Posterior vena cava (tissue), 2 donors: ENCODE measurements around the gene NONO. TPM values are rescaled to one million over a fixed set of nuclear protein-coding genes. Genes with fewer than 3 reads are reported as not detected.
"Not testable (repeated sequence)": the region's sequence is repeated elsewhere in the genome, so short reads cannot be mapped to it uniquely, and the experiment has no call there.

ENCODE experiments used
- DNase-seq: peaks from one replicate; pipeline ENCODE4 v3.0.0-alpha.2; 2020; ENCODE audit warnings: low spot score
- intact Hi-C, 2 donors: fragments of 100-400 bp; cut with DNase I; formaldehyde crosslinking; loops; one replicate each; pipeline versions ENCODE4 v1.14.1 to v1.14.2; 2022 to 2023
- long read RNA-seq, 2 donors: library from polyadenylated mRNA; unstranded; transcript quantifications; one replicate each; pipeline ENCODE4 v2.0.0, GENCODE V29; 2020 to 2021
- total RNA-seq, 2 donors: library from RNA; stranded (reverse); fragmentation: NEBNext Ultra II Directional; extraction: Animal tissue kit (Norgen Biotek cat#: 25700); gene quantifications; one replicate each; pipeline ENCODE4 v1.2.1, GENCODE V29; 2021
- donor health status: DM: yes; HTN: yes; CAD: no.
- donor health status: DM: yes; HTN: yes; CAD: no.

Gene NONO, protein sequence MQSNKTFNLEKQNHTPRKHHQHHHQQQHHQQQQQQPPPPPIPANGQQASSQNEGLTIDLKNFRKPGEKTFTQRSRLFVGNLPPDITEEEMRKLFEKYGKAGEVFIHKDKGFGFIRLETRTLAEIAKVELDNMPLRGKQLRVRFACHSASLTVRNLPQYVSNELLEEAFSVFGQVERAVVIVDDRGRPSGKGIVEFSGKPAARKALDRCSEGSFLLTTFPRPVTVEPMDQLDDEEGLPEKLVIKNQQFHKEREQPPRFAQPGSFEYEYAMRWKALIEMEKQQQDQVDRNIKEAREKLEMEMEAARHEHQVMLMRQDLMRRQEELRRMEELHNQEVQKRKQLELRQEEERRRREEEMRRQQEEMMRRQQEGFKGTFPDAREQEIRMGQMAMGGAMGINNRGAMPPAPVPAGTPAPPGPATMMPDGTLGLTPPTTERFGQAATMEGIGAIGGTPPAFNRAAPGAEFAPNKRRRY
- total RNA-seq: 100 to 1,000 TPM; 166 to 175 TPM
- long read RNA-seq, donor 1, transcript NONO-202 (11 exons, 2,606 nt): minor isoform, 7 of 65 reads
- long read RNA-seq, donor 1, transcript NONO-201 (12 exons, 2,713 nt): major isoform, 49 of 65 reads
- long read RNA-seq, donor 1, partial matches to known transcripts: 6 of 65 reads
- long read RNA-seq, donor 1, other reads (novel, unspliced or antisense): 3 of 65 reads
- long read RNA-seq, donor 2, transcript NONO-201 (12 exons, 2,713 nt): major isoform, 208 of 259 reads
- long read RNA-seq, donor 2, transcript NONO-202 (11 exons, 2,606 nt): minor isoform, 22 of 259 reads
- long read RNA-seq, donor 2, partial matches to known transcripts: 20 of 259 reads
- long read RNA-seq, donor 2, other reads (novel, unspliced or antisense): 5 of 259 reads

DNA sequence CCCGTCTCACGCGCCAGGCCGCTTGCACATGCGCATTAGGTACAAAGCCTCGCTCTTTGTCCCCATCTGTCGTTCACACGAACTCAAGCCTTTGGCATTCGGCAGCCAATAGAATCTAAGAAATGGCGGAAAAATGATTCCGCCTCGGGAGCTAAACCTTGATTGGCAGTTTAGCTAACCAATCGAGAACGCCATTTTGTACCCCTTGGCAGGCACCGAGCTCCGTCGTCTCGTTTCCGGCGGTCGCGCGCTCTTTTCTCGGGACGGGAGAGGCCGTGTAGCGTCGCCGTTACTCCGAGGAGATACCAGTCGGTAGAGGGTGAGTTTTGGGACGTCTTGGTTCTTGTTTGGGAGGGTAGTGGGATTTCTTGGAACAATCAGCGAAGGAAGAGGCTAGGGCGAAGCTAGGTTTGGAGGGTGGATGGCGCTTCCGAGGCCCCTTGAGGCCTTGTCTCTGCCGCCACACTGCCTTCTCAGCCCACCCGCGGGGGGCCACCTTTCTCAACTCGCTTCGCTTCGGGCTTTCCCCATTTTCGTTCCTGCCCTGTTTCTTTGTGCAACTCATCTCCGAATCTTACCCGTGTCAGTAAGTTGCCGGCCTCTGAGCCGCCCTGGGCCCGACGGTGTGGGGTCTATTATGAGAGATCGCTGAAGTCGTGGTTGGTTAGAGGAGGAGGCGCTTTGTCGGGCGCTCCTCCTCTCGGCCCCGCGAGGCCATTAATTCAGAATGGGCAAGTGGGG is at the start of gene NONO:
Gene NONO (plus strand): TSS at position 233 of the 741 bp plus-strand sequence. CDS start 7,003 bp downstream, outside the sequence.
- intact Hi-C loops: no loop called here
- peak; percentile 91 for DNase-seq

DNA sequence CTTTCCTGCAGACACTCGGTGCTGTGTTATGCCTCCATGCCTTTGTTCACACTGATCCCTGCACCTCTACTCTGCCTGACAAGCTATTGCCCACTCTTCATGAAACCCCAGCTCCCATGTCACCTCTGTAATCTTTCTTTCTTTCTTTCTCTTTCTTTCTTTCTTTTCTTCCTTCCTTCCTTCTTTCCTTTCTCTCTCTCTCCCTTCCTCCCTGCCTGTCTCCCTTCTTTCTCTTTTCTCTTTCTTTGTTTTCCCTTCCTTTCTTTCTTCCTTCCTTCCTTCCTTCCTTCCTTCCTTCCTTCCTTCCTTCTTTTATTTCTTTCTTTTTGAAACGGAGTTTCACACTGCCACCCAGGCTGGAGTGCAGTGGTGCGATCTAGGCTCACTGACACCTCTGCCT is 48.0 kb upstream of the NONO start:
- intact Hi-C loops: no loop called here
- DNase-seq: no peak

DNA sequence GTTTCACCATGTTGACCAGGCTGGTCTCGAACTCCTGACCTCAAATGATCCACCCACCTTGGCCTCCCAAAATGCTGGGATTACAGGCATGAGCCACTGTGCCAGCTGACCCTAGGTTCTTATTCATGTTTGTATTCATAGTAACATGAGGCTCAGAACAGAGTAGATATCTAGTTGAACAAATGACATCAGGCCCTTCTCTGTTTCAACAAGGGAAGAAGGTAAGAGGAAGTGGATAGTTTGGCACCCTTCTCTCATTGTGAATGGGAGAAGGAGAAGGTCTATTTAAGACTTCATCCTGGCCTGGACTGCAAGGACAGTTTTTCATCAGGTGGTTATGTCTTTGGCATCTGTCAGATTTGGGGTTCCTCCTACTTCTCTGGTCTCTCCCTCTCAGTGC is 46.6 kb upstream of the NONO start:
- intact Hi-C loops: no loop called here
- no peak for DNase-seq

DNA sequence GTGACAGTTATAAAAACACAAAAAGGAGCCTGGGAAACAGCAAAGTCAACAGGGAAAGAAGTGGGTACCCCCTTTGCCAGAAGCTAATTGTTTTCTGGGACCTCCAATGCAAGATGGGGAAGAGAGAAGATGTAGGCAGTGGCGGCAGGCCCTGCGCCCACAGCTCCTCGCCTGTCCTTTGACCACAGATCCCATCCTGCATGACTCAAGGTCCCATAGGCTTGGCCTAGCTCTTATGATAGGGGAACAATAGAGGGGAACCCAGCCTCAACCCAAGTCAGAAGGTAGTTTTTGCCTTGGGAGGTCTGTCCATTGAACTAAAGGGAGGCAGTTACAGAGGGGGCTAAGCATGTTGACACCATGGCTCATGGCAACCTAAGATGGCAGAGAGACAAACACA is 43.7 kb upstream of the NONO start:
- intact Hi-C loops: no loop called here
- DNase-seq: no peak

DNA sequence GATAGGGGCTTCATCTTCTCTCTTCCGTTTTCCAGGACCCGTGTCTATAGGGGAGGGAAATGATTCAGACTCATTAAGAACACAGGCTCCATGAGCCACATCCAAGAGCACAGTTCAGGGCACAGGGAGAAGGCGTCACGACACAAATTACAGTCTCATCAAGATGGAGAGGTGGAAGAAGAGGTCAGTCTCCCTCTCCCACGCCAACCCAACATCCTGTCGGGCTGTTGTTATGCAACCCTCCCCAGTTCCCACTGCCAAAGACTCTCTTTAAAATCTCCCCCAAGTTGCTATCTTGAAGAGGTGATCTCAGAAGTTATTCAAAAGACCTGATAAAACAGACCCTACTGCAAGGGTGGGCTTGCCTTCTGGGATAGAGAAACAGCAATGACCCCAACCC is 42.1 kb upstream of the NONO start:
- intact Hi-C loops: no loop called here
- DNase-seq: no peak

DNA sequence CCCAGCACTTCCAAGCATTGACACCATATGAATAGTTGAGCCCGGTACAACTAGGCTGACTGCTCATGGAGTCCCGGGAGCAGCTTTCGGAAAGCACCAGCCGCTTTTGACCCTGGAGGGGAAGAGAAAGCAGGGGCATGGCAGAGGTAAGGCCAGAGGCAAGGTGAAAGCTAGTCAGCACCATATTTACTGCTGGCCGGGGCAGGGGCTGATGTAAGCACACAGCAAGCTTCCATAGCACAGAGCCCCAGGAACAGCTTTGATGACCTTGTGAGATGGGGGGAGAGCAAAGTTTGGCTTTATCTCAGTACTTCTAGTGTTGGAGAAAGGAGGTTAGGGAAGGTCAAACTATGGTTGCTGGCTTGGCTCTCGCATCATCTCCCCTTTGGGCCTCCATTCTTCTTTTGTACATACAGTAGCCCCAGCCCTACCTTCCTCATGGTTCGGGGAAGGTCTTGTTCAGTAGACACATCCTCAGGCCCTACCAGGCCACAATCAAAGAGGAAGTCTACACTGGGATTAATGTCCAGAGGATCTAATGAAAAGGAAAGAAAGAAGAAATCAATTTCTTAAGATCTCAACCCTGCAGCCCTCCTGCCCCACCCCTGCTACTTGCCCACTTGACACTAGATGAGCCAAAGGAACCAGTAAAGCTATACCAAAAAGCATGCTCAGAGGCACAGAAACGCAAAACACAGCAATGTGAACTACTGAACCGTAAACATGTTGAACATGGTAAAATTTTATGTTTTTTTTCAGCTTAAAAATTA is 38.9 kb upstream of the NONO start:
- no peak for DNase-seq
- intact Hi-C loops: no loop called here

DNA sequence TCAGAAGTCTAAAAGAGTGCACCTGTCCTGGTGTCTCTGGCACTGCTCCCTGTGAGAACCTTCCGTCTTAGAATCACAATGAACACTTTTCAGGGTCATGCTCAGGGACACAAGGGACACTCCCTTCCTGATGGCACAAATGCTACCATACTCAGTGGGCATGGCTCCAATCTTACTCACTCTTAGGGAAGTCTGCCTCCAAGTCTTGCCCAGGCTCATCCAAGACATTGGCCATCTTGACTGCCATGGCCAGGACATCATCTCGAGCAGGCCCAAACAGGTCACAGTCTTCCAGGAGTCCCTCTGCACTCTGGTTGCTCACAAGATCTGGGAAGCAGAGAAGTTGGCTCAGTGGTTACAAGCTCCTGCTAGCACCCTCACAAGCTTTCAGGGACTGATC is 38.3 kb upstream of the NONO start:
- DNase-seq: no peak
- intact Hi-C loops: no loop called here

DNA sequence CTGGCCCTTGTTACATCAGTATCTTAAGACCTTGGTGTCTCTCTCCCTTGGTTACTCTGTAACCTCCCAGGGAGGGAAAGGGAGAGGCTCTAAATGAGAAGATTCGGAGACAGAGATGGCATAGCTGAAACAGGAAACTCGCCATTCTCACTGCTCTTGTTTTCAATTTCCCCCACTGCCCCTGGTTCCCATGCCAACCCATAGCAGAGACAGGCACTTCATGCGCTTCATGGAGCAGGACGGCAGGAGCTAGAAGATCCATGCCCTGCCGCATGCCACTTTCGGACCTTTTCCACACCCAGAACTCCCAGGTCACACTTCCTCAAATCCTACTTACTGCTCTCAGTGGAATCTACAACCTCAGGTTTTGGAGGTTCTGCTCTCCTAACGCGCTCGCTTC is 32.6 kb upstream of the NONO start:
- no peak for DNase-seq
- intact Hi-C loops: no loop called here

DNA sequence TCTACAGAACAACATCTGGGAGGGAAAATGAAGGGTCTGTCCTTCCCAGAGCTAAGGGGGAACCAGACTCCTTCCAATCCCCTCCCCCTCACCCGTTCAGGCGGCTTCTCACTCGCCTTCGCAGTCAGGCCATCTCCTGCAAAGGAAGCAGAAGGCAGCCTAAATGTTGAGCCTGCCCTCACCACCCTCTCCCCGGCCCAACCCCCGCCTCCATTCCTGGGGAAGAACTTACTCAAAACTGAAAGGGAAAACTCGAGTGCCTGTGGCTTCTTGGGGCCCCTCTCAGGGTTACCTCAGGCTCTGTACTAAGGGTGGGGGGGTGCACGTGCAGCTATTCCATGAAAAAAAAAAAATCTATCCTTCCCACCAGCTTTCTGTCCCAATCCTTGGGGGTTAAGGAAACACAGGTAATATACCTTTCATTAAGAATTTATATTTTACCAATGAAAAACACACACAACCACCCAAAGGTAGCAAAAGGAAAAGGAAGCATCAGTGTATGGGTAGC is 31.9 kb upstream of the NONO start:
- intact Hi-C loops: no loop called here
- no peak for DNase-seq

DNA sequence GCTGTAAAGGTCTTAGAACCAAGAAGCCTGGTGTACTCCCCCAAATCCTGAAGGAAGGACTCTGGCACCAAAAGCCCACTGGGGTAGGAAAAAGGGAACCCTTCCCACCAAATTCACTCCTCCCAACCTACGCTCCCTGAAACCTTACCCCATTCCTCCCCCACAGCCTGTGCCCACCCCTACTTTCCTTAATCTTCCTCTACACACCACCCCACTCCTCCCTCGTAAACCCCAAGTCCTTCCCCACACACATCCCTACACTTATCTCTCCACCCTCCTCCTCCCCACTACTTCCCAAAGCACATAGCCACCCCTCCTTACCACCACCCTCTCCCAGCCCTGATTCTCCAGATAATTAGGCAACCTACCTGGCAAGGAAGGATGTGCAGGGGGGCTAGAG is 31.2 kb upstream of the NONO start:
- DNase-seq: no peak
- intact Hi-C loops: no loop called here

DNA sequence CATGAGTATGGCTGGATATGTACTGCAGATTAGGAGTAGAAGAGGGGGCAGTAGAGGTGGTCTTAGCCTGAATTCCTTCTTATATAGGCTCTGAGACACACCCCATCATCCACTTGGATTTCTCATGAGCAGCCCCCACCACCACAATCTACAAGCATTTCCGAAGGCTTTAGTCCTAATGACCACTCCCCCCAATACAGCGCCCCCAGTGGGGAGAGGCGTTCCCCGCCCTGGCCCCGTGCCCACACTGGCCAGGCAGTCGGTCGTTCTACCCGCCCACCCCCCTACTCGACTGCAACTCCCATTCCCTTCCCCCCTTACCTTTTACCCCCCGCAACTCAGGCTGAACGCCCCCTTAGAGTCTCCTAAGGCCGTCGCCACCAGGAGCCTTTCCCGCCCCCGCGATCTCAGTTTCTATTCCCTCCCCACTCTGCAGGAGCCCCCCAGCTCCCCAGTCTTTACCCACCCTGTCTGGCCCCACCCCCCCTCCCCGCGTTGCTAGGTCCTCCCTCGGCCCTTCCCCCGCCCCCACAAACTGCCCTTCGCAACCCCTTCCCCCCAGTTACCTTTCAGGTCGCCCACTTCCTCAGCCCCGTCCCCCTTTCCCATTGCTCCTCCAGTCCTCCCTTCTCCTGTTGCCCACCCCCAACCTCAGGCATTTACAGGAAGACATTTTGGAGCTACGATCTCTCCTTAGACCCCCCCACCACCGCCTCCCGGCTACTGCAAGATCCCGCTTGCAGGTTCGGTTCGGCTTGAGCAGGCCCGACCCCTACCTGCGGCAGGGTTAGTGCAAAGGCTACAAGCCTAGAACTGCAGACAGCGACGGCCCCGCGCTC is 30.0 kb upstream of the NONO start:
- intact Hi-C loops: no loop called here
- DNase-seq: no peak

DNA sequence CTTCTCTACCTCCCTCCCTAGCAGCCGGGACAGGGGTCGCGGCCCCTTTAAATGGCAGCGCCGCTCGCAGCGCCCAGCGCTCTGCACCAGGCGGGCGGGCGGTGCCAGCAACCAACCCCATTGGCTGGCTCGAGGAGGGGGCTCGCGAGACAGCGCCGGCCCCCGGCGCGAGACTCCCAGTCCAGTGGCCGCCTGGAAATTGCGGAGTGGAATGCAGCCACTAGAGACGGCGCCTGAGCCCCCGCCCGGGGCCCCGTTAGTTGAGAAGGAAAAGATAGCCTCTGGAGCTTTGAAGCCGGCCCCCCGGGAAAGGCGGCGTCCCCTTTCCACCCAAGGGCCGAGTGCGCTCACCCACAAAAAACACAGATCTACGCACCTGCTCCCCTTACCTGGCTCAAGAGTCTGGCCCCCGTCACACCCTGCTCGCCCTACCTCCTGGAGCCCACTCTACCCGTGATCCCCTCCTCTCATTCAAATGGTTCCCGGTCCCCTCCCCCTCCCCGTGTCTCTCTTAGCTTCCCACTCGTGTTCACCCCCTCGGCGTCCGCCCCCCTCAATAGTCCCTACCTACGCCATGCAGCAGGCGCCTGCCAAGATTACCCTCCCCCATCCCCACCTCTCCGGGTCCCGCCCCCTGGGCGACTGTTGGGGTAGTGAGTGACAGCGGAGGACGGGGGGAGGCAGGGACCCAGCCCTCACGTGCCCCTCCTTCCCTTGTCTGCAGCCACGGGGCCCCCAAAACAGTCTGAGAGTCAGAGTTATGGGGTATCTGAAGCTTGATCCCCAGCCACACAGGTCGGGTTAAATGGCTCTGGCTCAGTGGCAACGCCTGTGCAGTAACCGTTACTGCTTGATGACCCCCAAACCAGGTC is 29.1 kb upstream of the NONO start, which contains the start of gene ZMYM3:
Gene ZMYM3 (minus strand): TSS at position 49 of the 872 bp plus-strand sequence. CDS start 885 bp downstream, outside the sequence.
- peak; percentile 95 for DNase-seq
- intact Hi-C loops: no loop called here

DNA sequence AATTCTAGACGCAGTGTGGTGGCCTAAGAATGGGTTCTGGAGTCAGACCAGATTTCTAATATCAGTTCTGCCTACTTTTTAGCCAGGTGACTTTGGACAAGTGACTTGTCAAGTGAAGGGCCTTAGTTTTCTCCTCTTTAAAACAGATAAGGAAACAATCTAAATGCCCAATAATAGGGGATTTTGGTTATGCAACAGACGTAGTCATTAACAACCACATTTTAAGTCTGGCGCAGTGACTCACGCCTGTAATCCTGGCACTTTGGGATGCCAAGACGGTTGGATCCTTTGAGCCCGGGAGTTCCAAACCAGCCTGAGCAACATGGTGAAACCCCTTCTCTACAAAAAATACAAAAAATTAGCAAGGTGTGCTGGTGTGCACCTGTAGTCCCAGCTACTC is 27.4 kb upstream of the NONO start:
- intact Hi-C loops: no loop called here
- no peak for DNase-seq

DNA sequence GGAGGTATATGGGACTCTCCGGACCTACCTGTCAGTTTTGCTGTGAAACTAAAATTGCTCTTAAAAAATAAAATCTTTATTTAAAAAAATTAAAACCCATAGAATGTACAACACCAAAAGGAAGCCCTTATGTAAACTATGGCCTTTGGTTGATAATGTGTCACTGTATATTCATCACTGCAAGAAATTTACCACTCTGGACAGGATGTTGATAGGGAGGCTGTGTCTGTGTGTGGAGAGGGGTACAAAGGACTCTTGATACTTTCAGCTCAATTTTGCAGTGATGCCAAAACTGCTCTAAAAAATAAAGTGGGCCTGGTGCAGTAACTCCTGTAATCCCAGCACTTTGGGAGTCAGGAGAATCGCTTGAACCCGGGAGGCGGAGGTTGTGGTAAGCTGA is 26.6 kb upstream of the NONO start:
- intact Hi-C loops: no loop called here
- no peak for DNase-seq

DNA sequence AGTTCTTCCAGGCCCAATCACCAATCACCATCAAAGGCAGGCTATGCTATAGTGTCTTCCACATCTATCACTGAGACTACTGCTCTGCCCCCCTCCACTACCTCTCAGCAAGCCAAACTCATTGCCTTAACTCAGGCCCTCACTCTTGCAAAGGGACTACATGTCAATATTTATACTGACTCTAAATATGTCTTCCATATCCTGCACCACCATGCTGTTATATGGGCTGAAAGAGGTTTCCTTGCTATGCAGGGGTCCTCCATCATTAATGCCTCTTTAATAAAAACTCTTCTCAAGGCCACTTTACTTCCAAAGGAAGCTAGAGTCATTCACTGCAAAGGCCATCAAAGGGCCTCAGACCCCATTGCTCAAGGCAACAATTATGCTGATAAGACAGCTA is 14.8 kb upstream of the NONO start:
- DNase-seq, intact Hi-C loops: not testable (repeated sequence)

DNA sequence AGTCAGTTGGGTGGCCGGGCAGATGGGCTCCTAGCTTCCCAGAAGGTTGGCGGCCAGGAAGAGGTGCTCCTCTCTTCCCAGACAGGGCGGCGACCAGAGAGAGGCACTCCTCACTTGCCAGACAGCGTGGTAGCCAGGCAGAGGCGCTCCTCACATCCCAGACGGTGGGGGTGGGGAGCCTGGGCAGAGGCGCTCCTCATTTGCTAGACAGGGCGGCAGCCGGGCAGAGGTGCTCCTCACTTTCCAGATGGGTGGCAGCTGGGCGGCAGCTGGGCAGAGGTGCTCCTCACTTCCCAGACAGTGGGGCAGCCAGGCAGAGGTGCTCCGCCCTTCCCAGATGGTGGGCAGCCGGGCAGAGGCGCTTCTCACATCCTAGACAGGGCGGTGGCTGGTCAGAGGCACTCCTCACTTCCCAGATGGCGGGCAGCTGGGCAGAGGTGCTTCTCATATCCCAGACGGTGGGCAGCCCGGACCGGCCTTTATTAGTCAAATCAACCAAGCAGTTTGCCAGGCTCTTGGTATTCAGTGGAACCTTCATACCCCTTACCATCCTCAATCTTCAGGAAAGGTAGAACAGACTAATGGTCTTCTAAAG is 13.5 kb upstream of the NONO start:
- intact Hi-C loops: no loop called here

DNA sequence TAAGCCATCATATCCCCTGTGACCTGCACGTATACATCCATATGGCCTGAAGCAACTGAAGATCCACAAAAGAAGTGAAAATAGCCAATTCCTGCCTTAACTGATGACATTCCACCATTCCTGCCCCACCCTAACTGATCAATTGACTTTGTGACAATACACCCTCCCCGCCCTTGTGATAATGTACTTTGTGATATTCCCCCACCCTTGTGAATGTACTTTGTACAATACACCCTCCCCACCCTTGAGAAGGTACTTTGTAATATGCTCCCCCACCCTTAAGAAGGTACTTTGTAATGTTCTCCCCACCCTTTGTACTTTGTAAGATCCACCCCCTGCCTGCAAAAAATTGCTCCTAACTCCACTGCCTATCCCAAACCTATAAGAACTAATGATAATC is 11.1 kb upstream of the NONO start:
- intact Hi-C loops, DNase-seq: not testable (repeated sequence)

More for the DNA sequence above, 13.5 kb upstream of the NONO start:
- no peak for DNase-seq
